Astrocyte (in vitro differentiated cells and primary cell): ENCODE results near the gene GTF2F2. TPM values are rescaled to one million over a fixed set of nuclear protein-coding genes. Genes with fewer than 3 reads are reported as not detected.

Experiments used
- DNase-seq: peaks from one replicate; pipeline ENCODE4 v3.0.0-alpha.2; 2010; ENCODE audit warnings: low read depth
- FAIRE-seq: peaks from 2 replicates; lab custom pipeline; 2011; peaks lifted over from hg19 to GRCh38; lab: Jason Lieb, UNC
- H2AFZ ChIP-seq: 2 replicates; pipeline ENCODE4 v1.6.0; 2012; ENCODE audit warnings: low read depth, low read length, inconsistent platforms
- H3K27ac ChIP-seq: 2 replicates; pipeline ENCODE4 v1.5.1; 2011; ENCODE audit warnings: low read depth, low read length, inconsistent platforms
- H3K27me3 ChIP-seq: 2 replicates; pipeline ENCODE4 v1.6.0; 2011; ENCODE audit warnings: low read length, inconsistent platforms; ENCODE audit not compliant: insufficient read depth
- H3K36me3 ChIP-seq: 2 replicates; pipeline ENCODE4 v1.5.1; 2011; ENCODE audit warnings: low read length, inconsistent platforms; ENCODE audit not compliant: insufficient read depth
- H3K4me1 ChIP-seq: 2 replicates; pipeline ENCODE4 v1.5.1; 2011; ENCODE audit warnings: low read length, inconsistent platforms; ENCODE audit not compliant: insufficient read depth
- H3K4me2 ChIP-seq: 2 replicates; pipeline ENCODE4 v1.6.0; 2012; ENCODE audit warnings: low read length, inconsistent platforms
- H3K4me3 ChIP-seq: 2 replicates; pipeline ENCODE4 v1.5.1; 2011; ENCODE audit warnings: low read depth, mild to moderate bottlenecking, low read length, inconsistent platforms; ENCODE audit not compliant: insufficient read depth
- H3K79me2 ChIP-seq: 2 replicates; pipeline ENCODE4 v1.6.0; 2012; ENCODE audit warnings: mild to moderate bottlenecking, low read length, inconsistent platforms; ENCODE audit not compliant: insufficient read depth
- H3K9ac ChIP-seq: 2 replicates; pipeline ENCODE4 v1.6.0; 2012; ENCODE audit warnings: mild to moderate bottlenecking, low read length, inconsistent platforms
- H3K9me3 ChIP-seq: 2 replicates; pipeline ENCODE4 v1.5.1; 2012; ENCODE audit warnings: low read depth, mild to moderate bottlenecking, low read length, inconsistent platforms; ENCODE audit not compliant: insufficient read depth
- H4K20me1 ChIP-seq: 2 replicates; pipeline ENCODE4 v1.6.0; 2012; ENCODE audit warnings: low read length, inconsistent platforms; ENCODE audit not compliant: insufficient read depth
- H3K27ac Mint-ChIP-seq: one replicate; pipeline ENCODE4 v1.8.0; 2021; ENCODE audit warnings: mild to moderate bottlenecking, mixed read lengths; ENCODE audit not compliant: unreplicated experiment
- H3K27me3 Mint-ChIP-seq: one replicate; pipeline ENCODE4 v1.8.0; 2021; ENCODE audit warnings: low read depth, mixed read lengths; ENCODE audit not compliant: unreplicated experiment
- H3K36me3 Mint-ChIP-seq: one replicate; pipeline ENCODE4 v1.8.0; 2021; ENCODE audit warnings: low read depth, mixed read lengths; ENCODE audit not compliant: unreplicated experiment
- H3K4me1 Mint-ChIP-seq: one replicate; pipeline ENCODE4 v1.8.0; 2021; ENCODE audit warnings: low read depth, mixed read lengths; ENCODE audit not compliant: unreplicated experiment
- H3K4me3 Mint-ChIP-seq: one replicate; pipeline ENCODE4 v1.8.0; 2021; ENCODE audit warnings: mild to moderate bottlenecking, moderate library complexity, mixed read lengths; ENCODE audit not compliant: unreplicated experiment
- H3K9me3 Mint-ChIP-seq: one replicate; pipeline ENCODE4 v1.8.0; 2021; ENCODE audit warnings: mild to moderate bottlenecking, mixed read lengths; ENCODE audit not compliant: unreplicated experiment
- CTCF ChIP-seq: IDR thresholded peaks from 2 replicates; pipeline ENCODE4 v1.5.1; 2011; ENCODE audit warnings: low read depth, mild to moderate bottlenecking, inconsistent platforms, low read length, moderate library complexity; ENCODE audit not compliant: insufficient read depth
- EZH2 ChIP-seq: IDR thresholded peaks from 2 replicates; pipeline ENCODE4 v1.6.1; 2012; ENCODE audit warnings: mild to moderate bottlenecking, low read length, inconsistent platforms; ENCODE audit not compliant: insufficient read depth
- total RNA-seq: library from RNA; stranded (reverse); gene quantifications from 2 replicates; pipeline ENCODE4 v1.2.1, GENCODE V29; 2021

GTF2F2 gene
- total RNA-seq, 1 donor from 2014 or later = 27.8 TPM

GRCh38 chr13:45179428-45179827 is 59.1 kb downstream of the GTF2F2 start:
- H3K4me3 Mint-ChIP-seq = no peak overlapping the region
- peaks cover 37% of the 10 kb centered on the region for H3K4me1 Mint-ChIP-seq
- Histone ChIP-seq H3K79me2 (peaks cover 60% of the 10 kb centered on the region), H3K4me1 (peaks cover 35% of the 10 kb centered on the region), H4K20me1 (no peaks in the 10 kb centered on the region), H3K9me3 (no peaks in the 10 kb centered on the region), H3K27me3 (no peaks in the 10 kb centered on the region), H3K27ac (peak overlapping the region; percentile 87), H3K36me3 (no peaks in the 10 kb centered on the region), H3K9ac (peak overlapping the region; percentile 70), H2AFZ (no peak overlapping the region), H3K4me3 (peak overlapping the region; percentile 21), H3K4me2 (peak overlapping the region; percentile 74)
- H3K27ac Mint-ChIP-seq = peak overlapping the region; percentile 86
- H3K27me3 Mint-ChIP-seq = no peaks in the 10 kb centered on the region
- DNase-seq (peak; percentile 77), FAIRE-seq (no peak)
- peaks cover 10% of the 10 kb centered on the region for H3K36me3 Mint-ChIP-seq
- TF ChIP-seq CTCF (no peak), EZH2 (no peak)
- H3K9me3 Mint-ChIP-seq = no peaks in the 10 kb centered on the region

GRCh38 chr13:45180303-45180702 is 60.0 kb downstream of the GTF2F2 start:
- H2AFZ ChIP-seq = no peak overlapping the region
- no peak overlapping the region for H3K9ac ChIP-seq
- no peaks in the 10 kb centered on the region for H3K27me3 ChIP-seq
- no peak for FAIRE-seq
- H3K4me1 ChIP-seq = peaks cover 35% of the 10 kb centered on the region
- Mint-ChIP-seq H3K4me3 (no peak overlapping the region), H3K27me3 (no peaks in the 10 kb centered on the region), H3K4me1 (peaks cover 37% of the 10 kb centered on the region), H3K27ac (no peak overlapping the region), H3K36me3 (peaks cover 10% of the 10 kb centered on the region), H3K9me3 (no peaks in the 10 kb centered on the region)
- H3K79me2 ChIP-seq = peaks cover 58% of the 10 kb centered on the region
- TF ChIP-seq EZH2 (no peak), CTCF (no peak)
- no peaks in the 10 kb centered on the region for H3K36me3 ChIP-seq
- DNase-seq = no peak
- H3K9me3 ChIP-seq = no peaks in the 10 kb centered on the region
- H3K4me3 ChIP-seq = no peak overlapping the region
- peak overlapping the region; percentile 87 for H3K27ac ChIP-seq
- no peaks in the 10 kb centered on the region for H4K20me1 ChIP-seq
- no peak overlapping the region for H3K4me2 ChIP-seq

GRCh38 chr13:45180713-45181601 is 60.6 kb downstream of the GTF2F2 start:
- no peak for DNase-seq
- Mint-ChIP-seq H3K4me3 (no peak overlapping the region), H3K36me3 (peaks cover 10% of the 10 kb centered on the region), H3K27me3 (no peaks in the 10 kb centered on the region), H3K27ac (no peak overlapping the region), H3K9me3 (no peaks in the 10 kb centered on the region), H3K4me1 (peaks cover 37% of the 10 kb centered on the region)
- Histone ChIP-seq H4K20me1 (no peaks in the 10 kb centered on the region), H2AFZ (no peak overlapping the region), H3K36me3 (no peaks in the 10 kb centered on the region), H3K27ac (peak overlapping the region; percentile 87), H3K27me3 (no peaks in the 10 kb centered on the region), H3K79me2 (peaks cover 54% of the 10 kb centered on the region), H3K4me1 (peaks cover 35% of the 10 kb centered on the region), H3K4me3 (no peak overlapping the region), H3K9ac (no peak overlapping the region), H3K4me2 (peak overlapping the region; percentile 45), H3K9me3 (no peaks in the 10 kb centered on the region)
- no peak for FAIRE-seq
- no peak for TF ChIP-seq CTCF
- TF ChIP-seq EZH2 = no peak
